SU-DHL-6 (cell line): ENCODE results near the gene LMNA.

Experiments used
- H2AFZ ChIP-seq: fragments of 200-600 bp; sonication (generic); 2 replicates; pipeline ENCODE4 v1.6.1; 2014; ENCODE audit warnings: low read depth, mild to moderate bottlenecking, moderate library complexity, mixed read lengths, antibody characterized with exemption, low read length; ENCODE audit not compliant: severe bottlenecking
- H3F3A ChIP-seq: fragments of 200-600 bp; shearing (Covaris generic); 2 replicates; pipeline ENCODE4 v1.6.0; 2016; ENCODE audit warnings: antibody characterized with exemption, mild to moderate bottlenecking; ENCODE audit not compliant: insufficient read depth
- H3K27ac ChIP-seq: fragments of 200-600 bp; sonication (generic); 2 replicates; pipeline ENCODE4 v1.5.1; 2016; ENCODE audit warnings: low read depth, mild to moderate bottlenecking, low read length, moderate library complexity, mixed read lengths
- H3K27me3 ChIP-seq: fragments of 200-600 bp; sonication (generic), shearing (Covaris generic); 2 replicates; pipeline ENCODE4 v1.6.0; 2014; ENCODE audit warnings: mild to moderate bottlenecking, low read length
- H3K36me3 ChIP-seq: fragments of 200-600 bp; sonication (generic); 2 replicates; pipeline ENCODE4 v1.6.1; 2014; ENCODE audit warnings: mild to moderate bottlenecking, low read length, mixed read lengths
- H3K4me2 ChIP-seq: fragments of 300-600, 200-600 bp; shearing (Covaris generic), sonication (generic); 2 replicates; pipeline ENCODE4 v1.6.0; 2014; ENCODE audit warnings: low read length, low read depth, mild to moderate bottlenecking; ENCODE audit not compliant: poor library complexity, severe bottlenecking
- H3K4me3 ChIP-seq: fragments of 200-600 bp; sonication (generic); 2 replicates; pipeline ENCODE4 v1.5.1; 2014; ENCODE audit warnings: antibody characterized with exemption, low read length, mild to moderate bottlenecking, mixed read lengths; ENCODE audit not compliant: insufficient read depth, poor library complexity, severe bottlenecking
- H3K79me2 ChIP-seq: fragments of 200-600 bp; sonication (generic); 2 replicates; pipeline ENCODE4 v1.6.1; 2014; ENCODE audit warnings: mild to moderate bottlenecking, low read length, moderate library complexity; ENCODE audit not compliant: insufficient read depth
- H3K9ac ChIP-seq: fragments of 200-600 bp; sonication (generic); 2 replicates; pipeline ENCODE4 v1.7.0; 2014; ENCODE audit warnings: mild to moderate bottlenecking, low read length
- H3K9me2 ChIP-seq: fragments of 200-600 bp; sonication (generic); replicated peaks from 2 replicates; pipeline ENCODE4 v1.6.1; 2014; ENCODE audit warnings: low read length; ENCODE audit not compliant: insufficient read depth
- H3K9me3 ChIP-seq: fragments of 200-600 bp; sonication (generic); 2 replicates; pipeline ENCODE4 v1.6.1; 2014; ENCODE audit warnings: low read length, mixed read lengths; ENCODE audit not compliant: insufficient read depth
- H4K20me1 ChIP-seq: fragments of 200-600 bp; sonication (generic); 2 replicates; pipeline ENCODE4 v1.6.1; 2014; ENCODE audit warnings: low read depth, mild to moderate bottlenecking, antibody characterized with exemption, low read length, moderate library complexity, mixed read lengths
- CTCF ChIP-seq: fragments of 200-600 bp; sonication (generic); IDR thresholded peaks from one replicate; pipeline ENCODE4 v1.5.1; 2017; ENCODE audit warnings: antibody characterized with exemption, mild to moderate bottlenecking, low read length, moderate library complexity; ENCODE audit not compliant: insufficient read depth, poor library complexity, severe bottlenecking
- EZH2phosphoT487 ChIP-seq: fragments of 200-600 bp; sonication (generic), shearing (Covaris generic); conservative IDR thresholded peaks from 2 replicates; pipeline ENCODE4 v1.6.1; 2018; ENCODE audit warnings: mild to moderate bottlenecking, antibody characterized with exemption, low read length, moderate library complexity, mixed read lengths

Gene LMNA

GRCh38 chr1:156083800-156084790 lies 30.4 kb upstream of the LMNA start:
- no peak overlapping the region for H3K4me3 ChIP-seq
- H3K27me3 ChIP-seq = no peaks in the 10 kb centered on the region
- no peaks in the 10 kb centered on the region for H4K20me1 ChIP-seq
- H3K9me3 ChIP-seq = no peaks in the 10 kb centered on the region
- H2AFZ ChIP-seq = no peak overlapping the region
- no peak overlapping the region for H3K9ac ChIP-seq
- TF ChIP-seq EZH2phosphoT487 (no peak), CTCF (no peak)
- no peaks in the 10 kb centered on the region for H3K9me2 ChIP-seq
- no peak overlapping the region for H3K27ac ChIP-seq
- no peaks in the 10 kb centered on the region for H3K36me3 ChIP-seq
- H3F3A ChIP-seq = no peaks in the 10 kb centered on the region
- H3K79me2 ChIP-seq = no peaks in the 10 kb centered on the region
- no peak overlapping the region for H3K4me2 ChIP-seq

- Histone ChIP-seq H4K20me1 (no peaks in the 10 kb centered on the region), H3F3A (no peaks in the 10 kb centered on the region), H3K9me2 (no peaks in the 10 kb centered on the region), H3K9ac (no peak overlapping the region), H2AFZ (no peak overlapping the region), H3K36me3 (no peaks in the 10 kb centered on the region), H3K4me3 (no peak overlapping the region), H3K27me3 (no peaks in the 10 kb centered on the region), H3K9me3 (no peaks in the 10 kb centered on the region), H3K79me2 (no peaks in the 10 kb centered on the region), H3K27ac (no peak overlapping the region), H3K4me2 (no peak overlapping the region)
- TF ChIP-seq CTCF (no peak), EZH2phosphoT487 (no peak)
Measured at GRCh38 chr1:156086256-156086662, 28.3 kb upstream of the LMNA start.

GRCh38 chr1:156089704-156090103 lies 24.8 kb upstream of the LMNA start:
- no peaks in the 10 kb centered on the region for H4K20me1 ChIP-seq
- no peaks in the 10 kb centered on the region for H3K27me3 ChIP-seq
- H3K79me2 ChIP-seq = no peaks in the 10 kb centered on the region
- TF ChIP-seq CTCF (no peak), EZH2phosphoT487 (no peak)
- H3K4me3 ChIP-seq = no peak overlapping the region
- H3K36me3 ChIP-seq = no peaks in the 10 kb centered on the region
- no peaks in the 10 kb centered on the region for H3K9me3 ChIP-seq
- no peak overlapping the region for H3K4me2 ChIP-seq
- no peak overlapping the region for H2AFZ ChIP-seq
- no peak overlapping the region for H3K9ac ChIP-seq
- no peak overlapping the region for H3K27ac ChIP-seq
- H3K9me2 ChIP-seq = no peaks in the 10 kb centered on the region
- H3F3A ChIP-seq = no peaks in the 10 kb centered on the region
